Stimulated activated CD4-positive, alpha-beta T cell treated with anti-CD3 and anti-CD28 coated beads, Interleukin-15, amount 100 ng/mL, for 48 hours (primary cell): ENCODE results near the gene ARL14.

Experiments
- DNase-seq, 2 donors: peaks; one replicate each; pipeline ENCODE4 v3.0.0-alpha.2; 2020; ENCODE audit warnings: low read depth in 2 of 2

The ARL14 gene

DNA sequence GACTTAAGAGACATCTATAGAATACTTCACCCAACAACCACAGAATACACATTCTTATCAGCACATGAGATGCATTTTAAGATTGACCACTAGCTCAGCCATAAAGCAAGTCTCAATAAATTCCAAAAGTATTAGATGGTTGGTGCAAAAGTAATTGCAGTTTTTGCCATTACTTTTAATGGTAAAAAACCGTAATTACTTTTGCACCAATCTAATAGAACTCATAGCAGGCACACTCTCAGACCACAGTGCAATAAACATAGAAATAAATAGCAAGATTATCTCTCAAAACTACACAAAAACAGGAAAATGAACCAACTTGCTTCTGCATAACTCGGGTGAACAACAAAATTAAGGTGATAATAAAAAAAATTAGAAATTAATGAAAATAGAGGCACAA, 45.4 kb downstream of the ARL14 start:
- DNase-seq, result no peak

- no peak for DNase-seq
Measured at GRCh38 chr3:160725338-160725737, 48.4 kb downstream of the ARL14 start.
